LNCAP (cell line): ENCODE data around the gene MAP1A.

ENCODE experiments used
- CTCF ChIP-seq: fragments of 450-650 bp; IDR thresholded peaks from 2 replicates; pipeline ENCODE4 v1.5.1; 2017; ENCODE audit warnings: mild to moderate bottlenecking

Gene MAP1A

DNA sequence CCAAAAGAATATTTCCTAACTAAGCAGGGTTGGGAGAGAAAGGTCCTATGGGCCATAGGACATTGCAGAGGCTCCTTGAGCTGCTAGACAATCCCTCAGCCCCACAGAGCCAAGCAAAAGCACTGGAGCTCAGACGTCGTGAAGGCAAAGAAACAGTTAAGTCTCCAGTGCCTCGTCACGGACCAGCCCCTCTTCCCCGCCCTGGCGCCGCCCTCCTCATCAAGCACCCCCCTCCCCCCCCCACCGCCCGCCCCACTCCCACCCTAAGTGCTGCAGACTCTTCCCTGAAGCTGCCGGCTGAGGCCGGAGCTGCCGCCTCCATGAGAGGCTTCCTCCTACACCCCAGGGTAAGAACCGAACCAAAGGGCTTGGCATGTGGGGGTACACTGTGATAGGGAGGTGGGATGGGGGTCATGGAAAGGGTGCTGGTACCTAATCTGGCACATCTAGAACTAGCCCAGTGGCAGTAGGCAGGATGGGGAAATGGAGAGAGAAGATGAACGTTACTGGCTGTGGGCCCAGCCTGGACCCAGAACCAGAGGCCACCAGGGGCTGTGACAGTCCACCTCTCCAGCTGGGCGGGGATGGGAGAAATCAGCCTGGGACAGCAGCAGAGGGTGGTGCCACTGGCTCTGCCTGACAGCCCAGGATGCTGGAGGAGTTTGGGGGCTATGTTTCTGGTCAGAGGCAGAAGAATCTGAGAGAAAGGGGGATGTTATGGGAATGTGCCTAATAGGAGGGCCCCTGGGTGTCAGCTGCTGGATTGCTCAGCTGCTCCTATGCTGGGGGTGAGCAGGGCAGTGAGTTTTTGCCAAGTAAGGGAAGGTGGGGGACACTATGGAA, at the start of gene MAP1A:
MAP1A (plus strand) TSS at position 255 of the 843 bp plus-strand sequence. CDS start 3,866 bp downstream, outside the sequence.
- no peak for TF ChIP-seq CTCF

GRCh38 chr15:43469867-43470266, 47.5 kb upstream of the MAP1A start:
- no peak for TF ChIP-seq CTCF

GRCh38 chr15:43471975-43472374, 45.4 kb upstream of the MAP1A start:
- no peak for TF ChIP-seq CTCF

GRCh38 chr15:43473885-43474284, 43.5 kb upstream of the MAP1A start:
- no peak for TF ChIP-seq CTCF

- peak; percentile 58 for TF ChIP-seq CTCF
Observed at GRCh38 chr15:43483297-43484128, 33.9 kb upstream of the MAP1A start.

DNA sequence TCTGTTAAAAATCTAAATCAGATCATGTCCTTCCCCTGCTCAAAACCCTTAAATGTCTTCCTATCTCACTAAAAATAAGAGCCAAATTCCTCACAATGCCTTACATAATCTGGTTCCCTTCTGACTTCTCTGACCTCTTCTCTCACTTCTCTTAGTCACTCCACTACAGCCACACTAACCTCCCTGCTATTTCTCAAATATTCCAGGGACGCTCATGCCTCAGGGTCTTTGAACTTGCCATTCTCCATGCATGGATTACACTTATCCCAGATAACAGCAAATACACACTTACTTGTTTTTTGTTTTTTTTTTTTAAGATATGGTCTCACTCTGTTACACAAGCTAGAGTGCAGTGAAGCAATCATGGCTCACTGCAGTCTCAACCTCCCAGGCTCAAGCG, 33.0 kb upstream of the MAP1A start:
- TF ChIP-seq CTCF, result no peak

DNA sequence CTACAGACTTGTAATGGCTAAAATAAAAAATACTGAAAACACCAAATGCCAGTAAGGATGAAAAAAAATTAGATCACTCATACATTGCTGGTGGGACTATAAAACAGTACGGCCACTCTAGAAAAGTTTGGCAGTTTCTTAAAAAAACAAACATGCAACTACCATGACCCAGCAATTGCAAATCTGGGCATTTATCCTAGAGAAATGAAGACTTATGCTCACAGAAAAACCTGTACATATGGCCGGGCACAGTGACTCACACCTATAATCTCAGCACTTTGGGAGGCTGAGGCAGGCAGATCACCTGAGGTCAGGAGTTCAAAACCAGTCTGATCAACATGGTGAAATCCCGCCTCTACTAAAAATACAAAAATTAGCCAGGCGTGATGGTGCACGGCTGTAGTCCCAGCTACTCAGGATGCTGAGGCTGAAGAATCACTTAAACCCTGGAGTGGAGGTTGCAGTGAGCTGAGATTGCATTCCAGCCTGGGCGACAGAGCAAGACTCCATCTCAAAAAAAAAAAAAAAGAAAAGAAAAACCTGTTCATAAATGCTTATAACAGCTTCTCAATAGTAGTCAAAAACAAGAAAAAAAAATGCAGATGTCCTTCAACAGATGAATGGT, 30.0 kb upstream of the MAP1A start:
- no peak for TF ChIP-seq CTCF
